Hematopoietic multipotent progenitor cell treated with erythropoietin and hydrocortisone succinate and interleukin-3 and kit ligand, for 6 days (in vitro differentiated cells): Measurements from ENCODE around the gene LGALSL.

Experiments used
- DNase-seq: peaks from one replicate; pipeline ENCODE4 v3.0.0-alpha.2; 2015

The LGALSL gene

GRCh38 chr2:64453770-64454385 is at the start of gene LGALSL:
LGALSL (plus strand) TSS chr2:64454162; CDS start chr2:64454546, 384 bp downstream.
- DNase-seq = peak; percentile 44

- no peak for DNase-seq
These were observed 49.2 kb upstream of the LGALSL start for GRCh38 chr2:64404743-64405142.

GRCh38 chr2:64405581-64406406 is 48.2 kb upstream of the LGALSL start:
- no peak for DNase-seq

DNA sequence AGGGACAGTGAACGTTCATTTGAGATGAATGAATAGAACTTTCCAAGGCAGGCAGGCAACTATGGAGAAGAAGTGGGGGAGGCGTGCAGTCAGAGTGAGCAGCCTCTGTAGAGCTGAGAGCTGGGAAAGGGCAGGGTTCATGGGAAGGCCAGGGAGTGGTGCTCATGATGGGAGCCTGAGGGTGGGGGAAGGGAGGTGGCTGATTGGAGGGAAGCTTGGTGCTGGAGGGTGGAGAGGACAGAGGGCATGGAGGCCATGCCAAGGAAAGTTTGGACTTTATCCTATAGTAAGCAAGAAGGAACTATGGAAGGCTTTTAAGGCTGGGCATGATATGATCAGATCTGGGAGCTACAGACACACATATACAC is 47.6 kb upstream of the LGALSL start:
- no peak for DNase-seq

DNA sequence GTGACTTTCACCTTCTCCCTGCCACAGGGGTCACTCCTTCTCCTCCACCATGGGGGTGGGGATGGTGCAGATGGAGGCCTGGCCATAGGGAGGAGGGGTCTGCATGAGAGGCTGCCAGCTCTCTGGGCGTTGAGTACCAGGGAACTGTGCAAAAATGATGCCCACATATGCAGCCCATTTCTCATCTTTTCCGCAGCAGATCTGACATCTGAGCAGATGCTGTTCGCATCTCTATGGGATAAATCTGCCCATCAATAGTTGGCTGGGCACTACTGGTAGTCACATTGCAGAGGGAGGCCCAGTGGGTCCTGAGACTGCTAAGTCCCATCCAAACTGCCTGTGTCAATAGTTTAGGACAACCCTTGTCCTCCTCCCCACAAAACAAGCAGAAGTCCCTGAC is 45.9 kb upstream of the LGALSL start:
- no peak for DNase-seq

DNA sequence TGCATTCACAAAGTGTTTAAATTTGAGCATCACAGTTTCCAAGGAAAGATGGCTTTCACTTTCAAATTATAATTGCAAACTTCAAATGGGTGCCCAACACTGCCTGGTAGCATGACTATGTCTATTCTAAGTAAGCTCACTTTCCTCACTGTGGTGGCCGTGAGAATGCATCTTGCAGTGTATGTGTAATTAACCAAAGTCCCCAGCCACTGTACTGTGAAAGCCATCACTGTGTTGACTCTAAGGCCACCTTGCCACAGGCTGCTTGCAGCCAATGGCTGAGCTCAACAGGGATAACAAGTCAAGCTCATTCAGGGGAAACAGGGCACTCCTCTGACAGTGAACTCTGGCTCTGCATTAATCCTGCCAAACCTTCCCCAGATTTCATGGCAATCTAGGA is 43.3 kb upstream of the LGALSL start:
- DNase-seq = no peak

DNA sequence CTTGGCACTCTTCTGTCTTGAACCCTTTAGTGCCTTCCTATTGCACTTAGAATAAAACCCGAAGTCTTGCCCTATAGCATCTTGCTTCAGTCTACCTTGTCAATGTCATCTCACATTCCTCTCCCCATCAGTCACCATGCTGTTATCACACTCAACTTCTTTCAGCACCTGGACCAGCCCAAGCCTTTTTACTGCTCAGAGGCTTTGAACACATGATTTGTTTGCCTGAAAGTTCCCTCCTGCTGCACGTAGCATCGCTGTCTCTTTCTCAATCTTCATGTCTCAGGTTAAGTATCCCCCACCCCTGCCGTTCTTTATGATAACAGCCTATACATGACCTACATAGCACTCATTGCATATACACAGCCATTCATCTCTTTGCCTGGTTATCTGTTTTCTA is 41.3 kb upstream of the LGALSL start:
- DNase-seq = no peak

GRCh38 chr2:64414736-64415435 is 39.1 kb upstream of the LGALSL start:
- DNase-seq = peak; percentile 9

DNA sequence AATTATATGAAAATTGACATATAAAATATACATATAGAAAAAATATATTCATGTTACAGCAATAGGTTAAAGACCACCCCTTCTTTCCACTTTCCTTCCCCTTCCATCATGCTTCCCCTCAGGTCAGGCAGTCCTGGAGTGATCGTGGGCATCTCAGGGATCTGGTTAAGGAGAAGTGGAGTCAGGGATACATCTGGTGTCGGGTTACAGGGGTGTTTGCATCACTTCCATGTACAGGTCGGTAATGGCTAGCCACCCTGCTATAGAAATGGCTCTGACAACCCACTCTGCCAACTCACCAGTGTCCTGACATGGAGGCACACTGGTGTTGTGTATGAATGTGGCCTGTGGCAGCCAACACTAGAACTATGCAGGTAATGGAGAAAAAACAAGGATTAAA is 36.3 kb upstream of the LGALSL start:
- no peak for DNase-seq

- DNase-seq = no peak
These were observed 34.3 kb upstream of the LGALSL start for GRCh38 chr2:64419596-64420165.

DNA sequence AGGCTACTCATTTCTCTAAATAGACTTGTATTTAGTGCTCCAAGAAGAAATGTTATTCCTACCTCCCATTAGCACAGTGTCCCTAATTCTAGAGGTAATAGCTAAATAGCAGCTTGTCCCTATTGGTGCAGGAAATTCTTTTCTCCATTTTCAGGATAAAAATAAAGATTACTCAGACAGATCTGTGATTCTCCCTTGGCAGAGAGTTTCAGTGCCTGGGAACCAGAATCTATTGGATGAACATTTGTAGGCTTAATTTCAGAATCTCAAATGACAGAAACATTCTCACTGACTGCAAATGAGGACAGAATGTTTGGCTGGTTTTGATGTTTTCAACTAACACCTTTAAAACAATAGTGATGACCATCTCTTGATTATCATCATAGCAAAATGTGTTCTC is 33.3 kb upstream of the LGALSL start:
- no peak for DNase-seq

GRCh38 chr2:64421201-64421600 is 32.8 kb upstream of the LGALSL start:
- no peak for DNase-seq

DNA sequence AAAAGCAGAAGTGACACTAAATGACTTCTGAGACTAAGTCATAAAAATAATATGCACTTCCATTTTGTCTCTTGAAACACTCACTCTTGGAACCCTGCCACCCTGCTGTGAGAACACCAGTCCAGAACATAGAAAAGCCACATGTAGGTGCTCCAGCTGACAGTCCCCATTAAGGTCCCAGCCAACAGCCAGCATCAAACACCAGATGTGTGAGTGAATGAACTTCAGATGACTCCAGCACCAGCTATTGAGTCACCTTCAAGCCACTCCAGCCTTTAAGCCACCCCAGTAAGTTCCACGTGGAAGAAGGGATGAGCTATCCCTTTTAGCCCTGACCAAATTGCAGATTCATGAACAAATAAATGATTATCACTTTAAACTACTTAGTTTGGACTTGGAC is 31.5 kb upstream of the LGALSL start:
- DNase-seq = no peak

- DNase-seq = no peak
These were observed 30.7 kb upstream of the LGALSL start for GRCh38 chr2:64423303-64423702.

GRCh38 chr2:64424416-64424987 is 29.5 kb upstream of the LGALSL start:
- no peak for DNase-seq

- DNase-seq = no peak
These were observed 27.6 kb upstream of the LGALSL start for GRCh38 chr2:64426183-64426952.

- DNase-seq = no peak
These were observed 19.8 kb upstream of the LGALSL start for GRCh38 chr2:64434039-64434657.

DNA sequence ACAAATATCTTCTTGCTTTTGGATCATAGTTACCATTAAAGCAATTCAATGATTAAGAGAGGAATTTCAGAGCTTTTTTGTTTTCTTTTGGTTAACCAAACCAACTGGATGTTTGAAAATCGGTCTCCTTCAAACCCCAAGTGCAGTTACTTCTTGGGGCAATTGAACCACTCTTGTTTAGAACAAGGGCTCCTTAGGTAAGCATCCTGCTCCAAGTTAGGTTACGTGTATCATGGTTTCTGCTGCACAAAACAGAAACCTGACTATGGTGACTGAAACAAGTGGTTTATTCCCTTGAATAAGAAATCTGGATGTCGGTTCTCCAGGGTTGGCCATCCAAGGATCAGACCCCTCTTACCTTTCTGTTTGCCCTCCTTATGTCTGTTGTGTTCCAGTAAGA is 16.1 kb upstream of the LGALSL start:
- DNase-seq = no peak

DNA sequence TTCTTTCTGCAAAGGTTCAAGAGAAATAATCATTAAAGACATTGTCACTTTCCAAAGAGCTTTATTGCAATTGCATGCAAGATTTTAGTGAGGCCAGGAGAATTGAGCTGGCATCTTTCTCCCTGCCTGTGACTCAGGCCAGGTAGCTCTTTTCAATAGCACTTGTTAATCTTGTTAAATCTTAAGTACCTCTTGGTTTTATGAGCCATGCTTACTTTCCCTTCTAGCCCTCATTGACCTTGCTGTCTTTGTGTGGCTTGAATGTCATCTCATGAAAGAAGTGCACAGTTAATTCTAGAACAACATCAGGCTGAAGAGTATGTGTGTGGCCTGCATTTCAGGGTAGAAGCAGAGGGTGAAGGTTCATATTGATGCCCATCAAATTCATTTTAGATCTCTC is 14.8 kb upstream of the LGALSL start:
- DNase-seq = no peak

DNA sequence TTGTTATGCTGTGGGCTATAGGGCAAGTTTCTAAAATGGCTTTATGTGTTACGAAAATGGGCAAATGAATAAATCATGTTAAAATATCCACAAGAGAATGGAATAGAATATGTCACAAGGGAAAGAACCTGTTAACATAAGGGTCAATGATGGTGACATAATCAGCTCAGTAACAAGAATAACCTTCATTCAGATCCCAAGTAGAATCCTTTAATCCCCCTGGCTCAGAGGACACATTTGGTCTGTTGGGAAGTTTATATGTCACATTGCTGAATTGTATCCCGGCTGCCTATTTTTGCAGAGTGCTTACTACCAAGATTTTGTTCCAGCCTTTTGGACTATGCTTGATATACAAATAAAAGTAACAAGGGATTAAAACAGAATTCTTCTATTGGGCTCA is 13.1 kb upstream of the LGALSL start:
- no peak for DNase-seq

DNA sequence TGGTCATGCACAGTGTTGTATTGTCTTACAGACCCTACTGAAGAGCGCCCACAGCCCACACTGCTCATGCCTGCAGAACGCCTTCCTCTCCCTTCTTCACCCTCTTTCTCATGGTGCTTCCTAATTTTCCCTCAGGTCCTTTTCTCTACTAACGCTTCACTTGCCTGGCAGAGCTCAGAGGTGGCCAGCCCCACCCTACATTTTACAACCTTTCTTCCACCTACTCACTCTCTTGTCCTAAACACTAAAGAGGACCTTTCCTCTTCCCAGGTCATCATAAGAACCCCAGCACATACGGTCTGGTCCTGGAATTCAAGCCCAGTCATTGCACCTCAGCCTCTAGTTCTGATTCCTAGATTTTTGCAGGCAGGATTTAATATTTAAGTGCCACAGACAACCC is 11.7 kb upstream of the LGALSL start:
- DNase-seq = no peak

DNA sequence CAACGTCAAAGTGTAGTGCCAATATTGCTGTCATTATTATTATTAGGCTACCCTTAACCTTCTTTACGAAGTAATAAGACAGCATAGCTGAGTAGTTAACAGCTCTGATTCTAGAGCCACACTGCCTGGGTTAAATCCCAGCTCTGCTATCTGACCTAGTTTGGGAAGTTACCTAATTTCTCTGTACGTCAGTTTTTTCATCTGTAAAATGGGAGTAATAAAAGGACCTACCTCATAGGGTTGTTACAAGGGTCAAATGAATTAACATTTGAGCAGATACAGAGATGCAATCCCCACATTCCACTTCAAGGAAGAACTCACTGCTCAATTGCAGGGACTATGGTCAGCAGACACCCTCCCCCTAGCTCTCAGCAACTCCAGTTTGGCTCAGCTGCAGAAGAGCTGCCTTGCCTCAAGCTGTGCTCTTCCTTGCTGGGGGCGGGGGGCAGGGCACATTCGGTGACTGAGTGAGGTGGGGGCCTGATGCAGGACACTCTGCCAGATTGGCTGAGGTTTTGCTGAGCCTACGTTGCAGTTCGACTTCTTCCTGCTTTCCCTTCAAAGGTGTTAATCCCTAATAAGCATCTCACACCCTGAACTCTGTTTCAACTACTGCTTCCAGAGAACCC is 11.0 kb upstream of the LGALSL start:
- DNase-seq = no peak
